Type B pancreatic cell (in vitro differentiated cells): ENCODE results near the gene AKAP13. TPM values are rescaled to one million over a fixed set of nuclear protein-coding genes. Genes with fewer than 3 reads are reported as not detected.

Experiments used
- DNase-seq: peaks from one replicate; pipeline ENCODE4 v3.0.0; 2021; ENCODE audit warnings: mixed read lengths; ENCODE audit not compliant: unreplicated experiment; ENCODE audit errors: extremely low spot score
- H3K27ac Mint-ChIP-seq: 2 replicates; pipeline ENCODE4 v1.8.0; 2021; ENCODE audit warnings: mild to moderate bottlenecking, mixed read lengths
- H3K27me3 Mint-ChIP-seq: 2 replicates; pipeline ENCODE4 v1.8.0; 2021; ENCODE audit warnings: mixed read lengths
- H3K36me3 Mint-ChIP-seq: 2 replicates; pipeline ENCODE4 v1.8.0; 2021; ENCODE audit warnings: mixed read lengths
- H3K4me1 Mint-ChIP-seq: one replicate; pipeline ENCODE4 v1.8.0; 2021; ENCODE audit warnings: mixed read lengths; ENCODE audit not compliant: unreplicated experiment
- H3K4me3 Mint-ChIP-seq: 2 replicates; pipeline ENCODE4 v1.8.0; 2021; ENCODE audit warnings: mild to moderate bottlenecking, mixed read lengths
- H3K9me3 Mint-ChIP-seq: 2 replicates; pipeline ENCODE4 v1.8.0; 2021; ENCODE audit warnings: mixed read lengths
- total RNA-seq: library from RNA; stranded (reverse); gene quantifications from 2 replicates; pipeline ENCODE4 v1.2.1, GENCODE V29; 2021; ENCODE audit warnings: low replicate concordance
- TF ChIP-seq, protein P1 (sequence below): fragments of 200-600 bp; sonication (generic); conservative IDR thresholded peaks from 2 replicates; pipeline ENCODE4 v1.5.0; 2021; ENCODE audit warnings: antibody characterized with exemption, mild to moderate bottlenecking

AKAP13 gene
- total RNA-seq, 1 donor from 2014 or later = 75.7 TPM

GRCh38 chr15:85718981-85719380 lies 338.6 kb downstream of the AKAP13 start:
- H3K4me3 Mint-ChIP-seq = no peak overlapping the region
- peaks cover 60% of the 10 kb centered on the region for H3K36me3 Mint-ChIP-seq
- no peaks in the 10 kb centered on the region for H3K27me3 Mint-ChIP-seq
- no peaks in the 10 kb centered on the region for H3K9me3 Mint-ChIP-seq
- TF ChIP-seq, protein P1, sequence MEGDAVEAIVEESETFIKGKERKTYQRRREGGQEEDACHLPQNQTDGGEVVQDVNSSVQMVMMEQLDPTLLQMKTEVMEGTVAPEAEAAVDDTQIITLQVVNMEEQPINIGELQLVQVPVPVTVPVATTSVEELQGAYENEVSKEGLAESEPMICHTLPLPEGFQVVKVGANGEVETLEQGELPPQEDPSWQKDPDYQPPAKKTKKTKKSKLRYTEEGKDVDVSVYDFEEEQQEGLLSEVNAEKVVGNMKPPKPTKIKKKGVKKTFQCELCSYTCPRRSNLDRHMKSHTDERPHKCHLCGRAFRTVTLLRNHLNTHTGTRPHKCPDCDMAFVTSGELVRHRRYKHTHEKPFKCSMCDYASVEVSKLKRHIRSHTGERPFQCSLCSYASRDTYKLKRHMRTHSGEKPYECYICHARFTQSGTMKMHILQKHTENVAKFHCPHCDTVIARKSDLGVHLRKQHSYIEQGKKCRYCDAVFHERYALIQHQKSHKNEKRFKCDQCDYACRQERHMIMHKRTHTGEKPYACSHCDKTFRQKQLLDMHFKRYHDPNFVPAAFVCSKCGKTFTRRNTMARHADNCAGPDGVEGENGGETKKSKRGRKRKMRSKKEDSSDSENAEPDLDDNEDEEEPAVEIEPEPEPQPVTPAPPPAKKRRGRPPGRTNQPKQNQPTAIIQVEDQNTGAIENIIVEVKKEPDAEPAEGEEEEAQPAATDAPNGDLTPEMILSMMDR = no peak
- H3K27ac Mint-ChIP-seq = peak overlapping the region; percentile 16
- no peaks in the 10 kb centered on the region for H3K4me1 Mint-ChIP-seq
- DNase-seq = no peak

GRCh38 chr15:85722374-85723152 lies 342.2 kb downstream of the AKAP13 start:
- no peak for DNase-seq
- H3K36me3 Mint-ChIP-seq = peaks cover 49% of the 10 kb centered on the region
- TF ChIP-seq, protein P1 = no peak
- H3K27me3 Mint-ChIP-seq = no peaks in the 10 kb centered on the region
- H3K4me1 Mint-ChIP-seq = peaks cover 5% of the 10 kb centered on the region
- H3K4me3 Mint-ChIP-seq = no peak overlapping the region
- H3K27ac Mint-ChIP-seq = no peak overlapping the region
- no peaks in the 10 kb centered on the region for H3K9me3 Mint-ChIP-seq

GRCh38 chr15:85723960-85724945 lies 343.9 kb downstream of the AKAP13 start:
- no peaks in the 10 kb centered on the region for H3K9me3 Mint-ChIP-seq
- DNase-seq = no peak
- no peaks in the 10 kb centered on the region for H3K27me3 Mint-ChIP-seq
- TF ChIP-seq, protein P1 = no peak
- H3K27ac Mint-ChIP-seq = peak overlapping the region; percentile 2
- peaks cover 5% of the 10 kb centered on the region for H3K4me1 Mint-ChIP-seq
- H3K4me3 Mint-ChIP-seq = no peak overlapping the region
- H3K36me3 Mint-ChIP-seq = peaks cover 43% of the 10 kb centered on the region

- H3K27me3 Mint-ChIP-seq = no peaks in the 10 kb centered on the region
- H3K4me1 Mint-ChIP-seq = peaks cover 5% of the 10 kb centered on the region
- TF ChIP-seq, protein P1 = no peak
- H3K27ac Mint-ChIP-seq = no peak overlapping the region
- no peak overlapping the region for H3K4me3 Mint-ChIP-seq
- H3K36me3 Mint-ChIP-seq = peaks cover 41% of the 10 kb centered on the region
- no peak for DNase-seq
- no peaks in the 10 kb centered on the region for H3K9me3 Mint-ChIP-seq
These were observed 344.6 kb downstream of the AKAP13 start for GRCh38 chr15:85725019-85725418.

- Mint-ChIP-seq H3K36me3 (peaks cover 47% of the 10 kb centered on the region), H3K27ac (no peak overlapping the region), H3K4me3 (no peak overlapping the region), H3K9me3 (no peaks in the 10 kb centered on the region), H3K27me3 (no peaks in the 10 kb centered on the region), H3K4me1 (peaks cover 11% of the 10 kb centered on the region)
- DNase-seq = no peak
- TF ChIP-seq, protein P1 = no peak
These were observed 345.2 kb downstream of the AKAP13 start for GRCh38 chr15:85725564-85725963.
